Measurements from ENCODE around the gene CST7.

CST7 gene

GRCh38 chr20:25006431-25007167 lies 57.5 kb downstream of the CST7 start:
- no peak for DNase-seq

GRCh38 chr20:25007491-25008305 lies 58.6 kb downstream of the CST7 start:
- DNase-seq: no peak

- DNase-seq: no peak
Observed at GRCh38 chr20:25008388-25009217, 59.5 kb downstream of the CST7 start.
